HepG2 (cell line): ENCODE measurements around the gene GPR158. TPM values are rescaled to one million over a fixed set of nuclear protein-coding genes. Genes with fewer than 3 reads are reported as not detected.

Source experiments
- ATAC-seq: fragments of 200-7000 bp; cut with Tn5 transposase; 3 replicates; pipeline ENCODE4 v1.9.1; 2020; ENCODE audit warnings: mild to moderate bottlenecking, moderate library complexity
- BruUV-seq: library from RNA; stranded (reverse); fragments of 400-500 nt; replicated peaks from 2 replicates; lab custom pipeline; 2021; lab: Mats Ljungman, UMichigan
- CTCF ChIA-PET: fragments of 300-600 bp; formaldehyde crosslinking; extraction: SDS; loops from one replicate; lab custom pipeline; 2021; ENCODE audit warnings: low total read pairs, inconsistent platforms, low intra/inter-chr PET ratio; lab: Yijun Ruan, JAX
- POLR2A ChIA-PET: fragments of 350-600 bp; sonication (Branson Sonifier 250); formaldehyde crosslinking; loops from one replicate; lab custom pipeline; 2020; ENCODE audit warnings: antibody characterized with exemption, inconsistent platforms; lab: Yijun Ruan, JAX
- DNase-seq: peaks from one replicate; pipeline ENCODE4 v3.0.0-alpha.2; 2015; ENCODE audit warnings: low spot score
- FAIRE-seq: peaks from 3 replicates; lab custom pipeline; 2011; peaks lifted over from hg19 to GRCh38; lab: Jason Lieb, UNC
- H2AFZ ChIP-seq: one replicate; pipeline ENCODE4 v1.6.1; 2011; ENCODE audit warnings: low read length, inconsistent platforms
- H3K27ac ChIP-seq: fragments of 300-600 bp; 3 replicates; pipeline ENCODE4 v1.8.0; 2011; ENCODE audit warnings: mixed run types, mild to moderate bottlenecking, mixed read lengths, low read length, inconsistent platforms; ENCODE audit not compliant: insufficient read depth; ENCODE audit errors: extremely low read length
- H3K27me3 ChIP-seq, 2 experiments: fragments of 200-600 bp in 1 of 2; 2 replicates in 1 of 2; 3 replicates in 1 of 2; pipeline versions ENCODE4 v1.6.0 to v1.8.0; 2011; ENCODE audit warnings: low read length in 2 of 2, mild to moderate bottlenecking in 2 of 2, moderate library complexity in 2 of 2, inconsistent platforms in 1 of 2; ENCODE audit not compliant: insufficient read depth in 2 of 2, control insufficient read depth in 1 of 2
- H3K36me3 ChIP-seq, 2 experiments: fragments of 200-600 bp in 1 of 2; replicated peaks in 1 of 2; 2 replicates in 1 of 2; 3 replicates in 1 of 2; pipeline versions ENCODE4 v1.5.1 to v1.8.0; 2011; ENCODE audit warnings: low read length in 2 of 2, inconsistent platforms in 1 of 2; ENCODE audit not compliant: insufficient read depth in 2 of 2, control insufficient read depth in 1 of 2
- H3K4me1 ChIP-seq: 2 replicates; pipeline ENCODE4 v1.5.1; 2012; ENCODE audit warnings: low read length, inconsistent platforms; ENCODE audit not compliant: insufficient read depth
- H3K4me2 ChIP-seq: 2 replicates; pipeline ENCODE4 v1.6.0; 2011; ENCODE audit warnings: low read depth, low read length, inconsistent platforms
- H3K4me3 ChIP-seq, 3 experiments: fragments of 200-600 bp in 1 of 3; sonication (generic), shearing (Covaris generic) in 1 of 3; replicated peaks in 1 of 3; 2 replicates each; pipeline ENCODE4 v1.5.1; 2011 to 2016; ENCODE audit warnings: low read length in 3 of 3, inconsistent platforms in 2 of 3, low read depth in 2 of 3, mild to moderate bottlenecking in 2 of 3, control low read depth in 1 of 3, mixed read lengths in 1 of 3; ENCODE audit not compliant: insufficient read depth in 1 of 3
- H3K79me2 ChIP-seq: one replicate; pipeline ENCODE4 v1.6.1; 2011; ENCODE audit warnings: low read length, inconsistent platforms; ENCODE audit not compliant: insufficient read depth
- H3K9ac ChIP-seq: 2 replicates; pipeline ENCODE4 v1.6.0; 2011; ENCODE audit warnings: mild to moderate bottlenecking, low read depth, low read length, inconsistent platforms; ENCODE audit not compliant: insufficient read depth
- H3K9me3 ChIP-seq: 2 replicates; pipeline ENCODE4 v1.5.1; 2012; ENCODE audit warnings: mild to moderate bottlenecking, low read length
- H4K20me1 ChIP-seq: 2 replicates; pipeline ENCODE4 v1.6.0; 2011; ENCODE audit warnings: inconsistent platforms, mild to moderate bottlenecking, low read length, moderate library complexity; ENCODE audit not compliant: insufficient read depth
- MBNL3 ChIP-seq: fragments of 250-450 bp; sonication (Bioruptor Pico); conservative IDR thresholded peaks from 2 replicates; pipeline ENCODE4 v1.8.0; 2022; ENCODE audit warnings: mild to moderate bottlenecking, inconsistent platforms
- ZEB1 ChIP-seq: IDR thresholded peaks from 2 replicates; pipeline ENCODE4 v1.6.1; 2012; ENCODE audit warnings: mild to moderate bottlenecking, low read depth, inconsistent platforms; ENCODE audit not compliant: insufficient replicate concordance
- ZMAT3 ChIP-seq: sonication (generic); formaldehyde crosslinking; conservative IDR thresholded peaks from 2 replicates; pipeline ENCODE4 v1.7.0; 2021; ENCODE audit warnings: missing genetic modification reagents
- ZNF329 ChIP-seq: sonication (generic); formaldehyde crosslinking; IDR thresholded peaks from 2 replicates; pipeline ENCODE4 v1.9.0; 2021; ENCODE audit warnings: low read depth, mild to moderate bottlenecking, missing genetic modification reagents
- WGBS: methylation state at CpG from one replicate; pipeline ENCODE4 v1.1.6; 2017; ENCODE audit warnings: low lambda C conversion rate; 5-methylcytosine and 5-hydroxymethylcytosine counted together
- in situ Hi-C: cut with HindIII; loops from 2 replicates; pipeline ENCODE4 v1.10.0; 2017; ENCODE audit warnings: low pct_unique_long_range_greater_than_20kb; ENCODE audit not compliant: extremely low pct_ligation_motif_present
- intact Hi-C: fragments of 100-400 bp; cut with micrococcal nuclease; formaldehyde crosslinking; loops from one replicate; pipeline ENCODE4 v1.10.0; 2022; ENCODE audit not compliant: unreplicated experiment
- polyA plus RNA-seq, 8 experiments: library from polyadenylated mRNA; depleted of rRNA in 3 of 8; stranded (reverse) in 7 of 8; unstranded in 1 of 8; fragments of >200 nt; fragmentation: Illumina TruSeq in 4 of 8; extraction: Trizol in 4 of 8; gene quantifications; 2 replicates each; pipeline versions ENCODE4 v1.2.1 to v1.2.3, GENCODE V29; 2011 to 2016; ENCODE audit warnings: low read depth in 4 of 8, missing spikeins in 1 of 8, mixed read lengths in 1 of 8; ENCODE audit not compliant: insufficient read depth in 1 of 8
- total RNA-seq, 5 experiments: library from RNA; depleted of rRNA; stranded (reverse); fragments of >200 nt; fragmentation: Illumina TruSeq; extraction: Trizol; gene quantifications; 2 replicates each; pipeline ENCODE4 v1.2.3, GENCODE V29; 2016; ENCODE audit warnings: low read depth in 1 of 5
- TF ChIP-seq, protein P1 (sequence below), 2 experiments: fragments of 450-650 bp in 1 of 2; sonication (generic) in 1 of 2; formaldehyde crosslinking in 1 of 2; IDR thresholded peaks; 2 replicates each; pipeline versions ENCODE4 v1.6.1 to v1.8.0; 2016 to 2022; ENCODE audit warnings: antibody characterized with exemption in 1 of 2, mild to moderate bottlenecking in 1 of 2, missing genetic modification reagents in 1 of 2

Gene GPR158
- total and polyA plus RNA-seq, 2 of the 13 experiments (the other 11 are each of a cell fraction or from before 2014, with no cell fraction given): not detected

GRCh38 chr10:25226775-25227682 lies 52.2 kb downstream of the GPR158 start (continued):
- TF ChIP-seq MBNL3 (CRISPR knock-in tag): no peak

DNA sequence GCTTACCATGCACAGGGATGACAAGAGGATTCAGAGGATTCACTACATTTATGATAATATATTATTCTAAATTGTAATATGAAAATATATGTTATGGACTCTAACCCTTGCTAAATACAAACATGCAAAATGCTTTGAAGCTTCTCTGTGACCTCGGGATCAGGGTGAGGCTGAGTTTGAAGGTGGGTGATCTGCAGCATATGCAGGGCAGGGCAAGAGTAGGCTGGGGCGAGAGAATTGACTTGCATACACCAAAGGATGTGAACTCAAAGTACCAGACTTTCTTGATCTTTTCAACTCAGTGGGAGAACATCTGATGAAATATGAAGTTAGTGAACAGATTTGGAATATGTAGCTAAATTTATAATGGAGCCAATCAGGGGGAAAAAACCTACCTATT lies 57.0 kb downstream of the GPR158 start:
- no peak overlapping the region for H2AFZ ChIP-seq
- H3K4me2 ChIP-seq: no peak overlapping the region
- ChIA-PET POLR2A (no interaction called here), CTCF (no interaction called here)
- 5% methylated on average over 2 of the region's 2 CpGs for WGBS
- H3K79me2 ChIP-seq: no peaks in the 10 kb centered on the region
- no peaks in the 10 kb centered on the region for H3K27me3 ChIP-seq
- H3K9me3 ChIP-seq: no peaks in the 10 kb centered on the region
- H3K36me3 ChIP-seq: no peaks in the 10 kb centered on the region
- ATAC-seq (no peak), DNase-seq (no peak), FAIRE-seq (no peak)
- H3K27ac ChIP-seq: no peak overlapping the region
- H3K4me1 ChIP-seq: no peaks in the 10 kb centered on the region
- no peaks in the 10 kb centered on the region for H4K20me1 ChIP-seq
- no TSS peak for BruUV-seq
- no peak overlapping the region for H3K4me3 ChIP-seq
- in situ Hi-C loops: no loop called here
- intact Hi-C loops: no loop called here
- TF ChIP-seq ZEB1: no peak
- TF ChIP-seq ZNF329 (CRISPR knock-in tag): no peak
- TF ChIP-seq, protein P1, sequence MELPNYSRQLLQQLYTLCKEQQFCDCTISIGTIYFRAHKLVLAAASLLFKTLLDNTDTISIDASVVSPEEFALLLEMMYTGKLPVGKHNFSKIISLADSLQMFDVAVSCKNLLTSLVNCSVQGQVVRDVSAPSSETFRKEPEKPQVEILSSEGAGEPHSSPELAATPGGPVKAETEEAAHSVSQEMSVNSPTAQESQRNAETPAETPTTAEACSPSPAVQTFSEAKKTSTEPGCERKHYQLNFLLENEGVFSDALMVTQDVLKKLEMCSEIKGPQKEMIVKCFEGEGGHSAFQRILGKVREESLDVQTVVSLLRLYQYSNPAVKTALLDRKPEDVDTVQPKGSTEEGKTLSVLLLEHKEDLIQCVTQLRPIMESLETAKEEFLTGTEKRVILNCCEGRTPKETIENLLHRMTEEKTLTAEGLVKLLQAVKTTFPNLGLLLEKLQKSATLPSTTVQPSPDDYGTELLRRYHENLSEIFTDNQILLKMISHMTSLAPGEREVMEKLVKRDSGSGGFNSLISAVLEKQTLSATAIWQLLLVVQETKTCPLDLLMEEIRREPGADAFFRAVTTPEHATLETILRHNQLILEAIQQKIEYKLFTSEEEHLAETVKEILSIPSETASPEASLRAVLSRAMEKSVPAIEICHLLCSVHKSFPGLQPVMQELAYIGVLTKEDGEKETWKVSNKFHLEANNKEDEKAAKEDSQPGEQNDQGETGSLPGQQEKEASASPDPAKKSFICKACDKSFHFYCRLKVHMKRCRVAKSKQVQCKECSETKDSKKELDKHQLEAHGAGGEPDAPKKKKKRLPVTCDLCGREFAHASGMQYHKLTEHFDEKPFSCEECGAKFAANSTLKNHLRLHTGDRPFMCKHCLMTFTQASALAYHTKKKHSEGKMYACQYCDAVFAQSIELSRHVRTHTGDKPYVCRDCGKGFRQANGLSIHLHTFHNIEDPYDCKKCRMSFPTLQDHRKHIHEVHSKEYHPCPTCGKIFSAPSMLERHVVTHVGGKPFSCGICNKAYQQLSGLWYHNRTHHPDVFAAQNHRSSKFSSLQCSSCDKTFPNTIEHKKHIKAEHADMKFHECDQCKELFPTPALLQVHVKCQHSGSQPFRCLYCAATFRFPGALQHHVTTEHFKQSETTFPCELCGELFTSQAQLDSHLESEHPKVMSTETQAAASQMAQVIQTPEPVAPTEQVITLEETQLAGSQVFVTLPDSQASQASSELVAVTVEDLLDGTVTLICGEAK (IDR thresholded peaks at IDR 0.05): no peak
- TF ChIP-seq, protein P1 (CRISPR knock-in tag; IDR thresholded peaks at IDR 0.05): no peak
- TF ChIP-seq ZMAT3: no peak
- H3K9ac ChIP-seq: no peak overlapping the region
